ENCODE measurements around the gene ELOF1.
"Not testable (repeated sequence)": the region's sequence is repeated elsewhere in the genome, so short reads cannot be mapped to it uniquely, and the experiment has no call there.

Gene ELOF1

GRCh38 chr19:11570039-11570462, 11.0 kb upstream of the ELOF1 start:
- FAIRE-seq (no peak), DNase-seq (ENCODE audit: low spot score) (no peak)

GRCh38 chr19:11566164-11566563, 7.1 kb upstream of the ELOF1 start:
- FAIRE-seq, result no peak
- no peak for DNase-seq (ENCODE audit: low spot score)

DNA sequence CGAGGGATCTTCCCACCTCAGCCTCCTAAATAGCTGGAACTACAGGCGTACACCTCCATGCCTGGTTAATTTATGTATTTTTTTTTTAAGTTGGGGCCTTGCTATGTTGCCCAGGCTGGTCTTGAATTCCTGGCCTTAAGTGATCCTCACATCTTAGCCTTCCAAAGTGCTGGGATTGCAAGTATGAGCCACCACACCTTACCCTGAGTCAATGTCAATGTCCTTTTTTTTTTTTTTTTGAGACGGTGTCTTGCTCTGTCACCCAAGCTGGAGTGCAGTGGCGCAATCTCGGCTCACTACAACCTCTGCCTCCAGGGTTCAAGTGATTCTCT, 6.6 kb upstream of the ELOF1 start:
- not testable (repeated sequence) for FAIRE-seq; DNase-seq (ENCODE audit: low spot score)

- FAIRE-seq; DNase-seq (ENCODE audit: low spot score): not testable (repeated sequence)
Observed at GRCh38 chr19:11564082-11564807, 5.2 kb upstream of the ELOF1 start.

GRCh38 chr19:11563532-11563931, 4.5 kb upstream of the ELOF1 start:
- DNase-seq (ENCODE audit: low spot score) (no peak), FAIRE-seq (no peak)

DNA sequence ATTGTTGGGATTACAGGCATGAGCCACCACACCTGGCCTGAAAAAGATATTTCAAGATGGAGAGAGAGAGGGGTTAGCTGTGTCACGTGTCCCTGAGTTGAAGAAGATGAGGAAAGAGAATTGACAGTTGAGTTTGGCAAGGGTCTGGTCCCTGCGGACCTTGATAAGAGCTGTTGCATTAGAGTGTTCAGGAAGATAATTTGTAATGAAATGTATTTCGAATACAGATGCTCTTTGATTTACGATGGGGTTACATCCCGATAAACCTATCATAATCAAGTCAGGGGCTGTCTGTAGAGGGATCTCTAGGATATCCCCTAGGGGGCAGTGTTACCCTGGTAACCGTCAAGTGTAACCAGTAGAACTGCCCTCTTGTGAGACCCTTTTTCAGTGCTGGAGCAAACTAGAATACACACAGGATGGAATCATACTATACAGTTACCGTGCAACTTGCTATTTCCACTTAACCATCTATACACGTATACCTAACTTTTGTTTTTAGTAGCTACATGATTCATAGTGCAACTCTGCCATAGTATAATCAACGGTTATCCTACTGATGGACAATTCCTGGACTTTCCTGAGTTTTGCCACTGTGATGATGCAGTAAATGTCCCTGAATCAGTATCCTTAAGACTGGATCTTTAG, 1.5 kb upstream of the ELOF1 start:
- DNase-seq (ENCODE audit: low spot score) (peak; percentile 63), FAIRE-seq (peak; percentile 39)

- DNase-seq (ENCODE audit: low spot score) (no peak), FAIRE-seq (no peak)
Observed at GRCh38 chr19:11556634-11557420, 2.2 kb downstream of the ELOF1 start.

DNA sequence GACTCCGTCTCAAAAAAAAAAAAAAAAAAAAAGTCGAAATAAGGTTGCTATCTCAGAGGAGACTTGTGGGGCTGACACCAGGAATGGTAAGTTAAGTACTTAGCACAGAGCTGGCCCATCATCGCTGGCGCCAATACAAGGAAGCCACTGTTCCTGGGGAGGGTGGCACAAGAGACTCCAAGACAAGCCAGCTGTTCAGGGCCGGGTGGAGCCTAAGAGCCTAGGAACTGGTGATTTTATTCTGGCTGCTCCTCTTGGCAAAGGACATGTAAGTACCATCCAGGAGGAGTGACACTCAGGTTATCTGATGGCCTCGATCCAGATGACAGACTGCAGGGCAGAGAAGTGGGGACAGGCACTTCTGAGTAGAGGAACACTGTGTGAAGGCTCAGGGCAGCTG, 3.8 kb downstream of the ELOF1 start:
- FAIRE-seq, result no peak

GRCh38 chr19:11554160-11554559, 4.9 kb downstream of the ELOF1 start:
- no peak for FAIRE-seq

More for the DNA sequence above, 3.8 kb downstream of the ELOF1 start:
- no peak for DNase-seq (ENCODE audit: low spot score)

DNA sequence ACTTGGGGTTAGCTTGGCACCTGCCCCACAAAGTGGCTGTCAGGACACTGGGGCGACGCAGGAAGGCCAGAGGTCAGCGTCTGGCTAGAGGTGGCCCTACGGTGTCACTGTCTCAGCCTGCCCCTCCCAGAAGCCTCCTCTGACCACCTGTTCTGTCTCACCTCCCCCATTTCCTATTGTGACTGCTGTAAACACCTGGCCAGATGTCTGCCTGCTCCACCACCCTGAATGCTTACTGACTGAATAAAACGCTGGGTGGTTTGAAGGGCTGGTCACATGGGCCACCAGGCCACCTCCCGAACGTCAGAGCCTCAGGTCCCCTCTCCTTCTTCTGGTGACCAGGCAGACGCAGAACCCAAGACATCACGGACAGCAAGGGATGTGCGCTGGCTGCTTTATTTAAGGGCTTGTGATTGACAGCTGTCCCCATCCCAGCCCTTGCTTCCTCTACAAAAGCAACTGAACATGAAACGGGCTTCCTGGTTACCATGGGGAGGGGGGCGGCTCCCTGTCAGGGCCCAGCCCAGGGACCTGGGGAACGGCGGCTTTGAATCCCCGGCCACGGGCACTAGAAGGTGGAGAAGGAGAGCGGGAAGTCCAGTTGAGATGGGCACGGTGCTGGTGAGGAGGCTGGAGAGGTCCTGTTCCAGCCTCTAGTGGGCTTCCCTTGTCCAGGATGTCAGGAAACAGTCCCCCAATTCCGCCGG, 6.2 kb downstream of the ELOF1 start:
- no peak for FAIRE-seq
- DNase-seq (ENCODE audit: low spot score), result no peak

More at GRCh38 chr19:11554160-11554559, 4.9 kb downstream of the ELOF1 start:
- DNase-seq (ENCODE audit: low spot score), result no peak

DNA sequence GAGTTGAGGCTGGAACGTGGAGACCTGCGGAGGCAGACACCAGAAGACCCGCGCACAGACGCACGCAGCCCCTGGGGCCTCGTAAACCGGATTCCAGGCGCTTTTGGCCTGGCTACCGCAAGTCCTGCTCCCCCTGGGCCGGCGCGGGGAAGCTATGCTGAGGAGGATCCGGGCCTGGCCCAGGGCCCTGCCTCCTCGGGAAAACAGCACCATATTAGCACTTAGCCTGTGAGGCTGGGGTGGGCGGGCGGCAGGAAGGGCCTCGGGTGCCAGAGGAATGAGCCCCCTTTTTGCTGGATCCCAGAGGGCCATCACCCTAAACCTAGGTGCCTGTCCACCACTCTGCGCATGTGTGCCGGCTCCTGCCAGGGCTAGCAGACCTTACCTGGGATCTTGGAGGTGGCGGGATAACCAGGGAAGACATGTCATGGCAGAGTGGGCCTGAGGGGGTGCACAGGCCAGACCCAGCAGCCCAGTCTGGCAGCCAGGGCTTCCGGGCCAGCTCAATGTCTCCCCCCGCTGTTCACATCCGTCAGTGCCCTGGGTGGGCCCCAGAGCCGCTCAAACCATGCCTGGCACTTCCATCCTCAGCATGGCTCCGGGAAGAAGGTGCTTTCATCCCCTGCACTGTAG, 7.3 kb downstream of the ELOF1 start:
- no peak for FAIRE-seq
- DNase-seq (ENCODE audit: low spot score), result no peak

GRCh38 chr19:11550265-11550664, 8.8 kb downstream of the ELOF1 start:
- FAIRE-seq (no peak), DNase-seq (ENCODE audit: low spot score) (no peak)

- FAIRE-seq, result no peak
- no peak for DNase-seq (ENCODE audit: low spot score)
Observed at GRCh38 chr19:11549386-11549953, 9.6 kb downstream of the ELOF1 start.

GRCh38 chr19:11547929-11548700, 10.9 kb downstream of the ELOF1 start:
- DNase-seq (ENCODE audit: low spot score), result no peak
- FAIRE-seq, result no peak

DNA sequence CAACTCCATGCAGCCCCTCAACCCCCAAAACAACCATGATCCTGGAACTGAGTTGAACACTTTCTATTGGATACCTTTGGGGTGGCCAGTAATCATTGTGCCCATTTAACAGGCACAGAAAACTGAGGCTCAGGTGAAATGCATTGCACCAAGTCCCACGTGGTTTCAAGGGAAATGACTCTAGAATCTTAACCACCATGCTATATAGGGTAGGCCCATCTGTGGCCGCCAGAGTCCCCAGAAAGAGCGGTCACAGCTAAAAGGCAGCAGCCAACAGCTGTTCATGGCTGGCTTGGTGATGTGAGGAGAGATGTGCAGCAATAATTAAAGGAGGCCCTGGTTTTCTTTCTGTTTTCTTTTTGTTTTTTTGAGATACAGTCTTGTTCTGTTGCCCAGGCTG, 17.8 kb downstream of the ELOF1 start:
- DNase-seq (ENCODE audit: low spot score) (no peak), FAIRE-seq (no peak)

- DNase-seq (ENCODE audit: low spot score) (no peak), FAIRE-seq (no peak)
Observed at GRCh38 chr19:11540645-11541044, 18.4 kb downstream of the ELOF1 start.

DNA sequence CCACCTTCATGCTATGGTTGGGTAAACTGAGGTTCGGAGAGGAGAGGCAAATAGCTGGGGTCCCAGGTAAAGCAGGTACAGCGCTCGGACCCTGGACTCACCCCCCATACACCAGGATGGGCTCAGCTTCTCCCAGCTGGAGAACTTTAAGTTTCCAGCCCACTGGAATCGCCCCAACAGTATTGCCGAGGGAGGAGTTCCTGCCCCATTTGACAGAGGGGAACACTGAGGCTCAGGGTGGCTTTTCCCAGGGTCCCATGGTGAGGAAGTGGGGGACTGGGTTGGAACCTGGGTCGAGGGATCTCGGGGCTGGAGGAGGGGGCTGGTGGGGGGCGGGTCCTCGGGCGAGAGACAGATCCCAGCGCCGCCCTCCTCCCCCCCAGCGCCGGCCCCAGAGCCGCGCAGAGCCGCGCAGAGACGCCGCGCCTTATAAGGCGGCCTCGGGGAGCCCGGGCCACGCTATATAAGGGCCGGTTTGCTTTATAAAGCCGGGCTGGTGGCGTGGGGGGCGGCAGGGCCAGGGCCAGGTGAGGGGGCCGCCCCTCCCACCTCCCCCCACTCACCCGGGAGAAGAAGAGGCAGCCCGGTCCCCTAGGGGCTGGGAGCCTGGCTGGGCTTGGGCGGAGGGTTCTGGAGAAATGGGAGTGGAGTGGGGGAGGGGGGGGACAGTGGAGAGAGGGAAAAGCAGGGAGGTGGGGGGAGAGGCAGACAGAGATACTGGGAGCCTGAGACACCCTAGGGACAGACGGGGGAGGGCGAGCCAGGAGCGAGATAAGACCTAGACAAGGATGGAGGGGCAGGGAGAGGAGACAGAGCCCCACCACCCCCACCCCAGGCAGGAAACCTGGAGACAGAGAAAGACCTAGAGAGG, 19.3 kb downstream of the ELOF1 start:
- no peak for FAIRE-seq
- DNase-seq (ENCODE audit: low spot score), result no peak

DNA sequence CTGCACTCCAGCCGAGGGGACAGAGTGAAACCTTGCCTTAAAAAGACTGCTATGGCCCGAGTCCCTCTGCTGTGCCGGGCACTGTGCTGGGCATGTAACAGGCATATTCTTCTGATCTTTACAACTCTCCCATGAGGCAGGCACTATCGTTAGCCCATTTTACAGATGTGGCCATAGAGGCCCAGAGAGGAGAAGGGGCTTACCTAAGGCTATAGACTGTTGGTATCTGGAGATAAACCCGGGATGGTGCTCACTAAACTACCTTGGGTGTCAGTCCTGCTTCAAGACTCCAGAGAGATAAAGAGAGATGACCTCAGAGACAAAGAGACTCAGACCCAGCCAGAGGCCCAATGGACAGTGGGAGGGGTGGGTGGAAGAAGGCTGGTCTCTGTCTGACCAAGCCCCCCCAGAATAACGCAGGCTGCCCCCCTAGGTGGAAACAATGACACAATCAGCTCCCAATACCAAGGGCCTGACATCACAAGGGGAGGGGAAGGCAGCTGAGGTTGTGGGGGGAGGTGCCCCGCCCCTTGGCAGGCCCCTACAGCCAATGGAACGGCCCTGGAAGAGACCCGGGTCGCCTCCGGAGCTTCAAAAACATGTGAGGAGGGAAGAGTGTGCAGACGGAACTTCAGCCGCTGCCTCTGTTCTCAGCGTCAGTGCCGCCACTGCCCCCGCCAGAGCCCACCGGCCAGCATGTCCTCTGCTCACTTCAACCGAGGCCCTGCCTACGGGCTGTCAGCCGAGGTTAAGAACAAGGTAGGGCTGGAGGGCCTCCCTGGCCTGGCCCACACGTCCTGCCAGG, 20.6 kb downstream of the ELOF1 start, which contains the start of gene CNN1:
CNN1 (plus strand) TSS at position 620 of the 805 bp plus-strand sequence; CDS start at position 697, 77 bp downstream.
- FAIRE-seq, result no peak
- DNase-seq (ENCODE audit: low spot score), result no peak
